A549 treated with dexamethasone at 1 μM for 4 hours (cell line): ENCODE results near the gene CDKN2B. TPM values are rescaled to one million over a fixed set of nuclear protein-coding genes. Genes with fewer than 3 reads are reported as not detected.

Experiments
- total RNA-seq: library from RNA; stranded (reverse); fragments of 200-300 nt; extraction: Qiagen RNA extraction; gene quantifications from 5 replicates; pipeline ENCODE4 v1.2.3, GENCODE V29; 2022

Gene CDKN2B
- total RNA-seq, result not detected in 5 replicates

DNA sequence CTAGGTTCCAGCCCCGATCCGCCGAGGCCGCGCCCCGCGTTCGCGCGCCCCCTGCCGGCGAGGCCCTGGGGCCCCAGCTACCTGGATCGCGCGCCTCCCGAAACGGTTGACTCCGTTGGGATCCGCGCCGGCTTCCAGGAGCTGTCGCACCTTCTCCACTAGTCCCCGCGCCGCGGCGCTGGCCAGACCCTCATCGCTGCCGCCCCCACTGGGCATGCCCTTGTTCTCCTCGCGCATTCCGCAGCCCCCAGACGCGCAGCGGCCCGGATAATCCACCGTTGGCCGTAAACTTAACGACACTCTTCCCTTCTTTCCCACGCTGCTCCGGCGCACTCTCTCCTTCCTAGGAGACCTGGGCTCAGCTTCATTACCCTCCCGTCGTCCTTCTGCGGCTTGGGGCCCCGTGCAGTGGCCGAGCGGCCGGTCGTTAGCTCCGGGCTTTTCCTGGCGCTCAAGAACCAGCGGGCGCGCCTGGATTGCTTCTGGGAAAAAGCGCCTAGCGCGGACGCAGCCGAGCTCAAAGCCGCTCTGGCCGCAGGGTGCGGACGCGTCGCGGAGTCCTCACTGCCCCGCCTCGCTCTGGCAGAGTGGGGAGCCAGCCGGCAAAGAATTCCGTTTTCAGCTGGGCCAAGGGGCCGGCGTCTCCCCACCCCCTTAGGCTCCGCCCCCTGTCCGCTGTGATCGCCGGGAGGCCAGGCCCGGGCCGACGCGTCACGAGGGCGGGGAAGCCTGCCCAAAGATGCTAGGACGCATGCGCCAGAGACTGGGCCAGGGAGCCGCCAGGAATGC lies at the start of gene CDKN2B:
Gene CDKN2B, minus strand, starts transcription at position 589 of the 789 bp plus-strand sequence. Its CDS starts 352 bp downstream, at position 237.

GRCh38 chr9:21994556-21995005 lies 14.5 kb downstream of the CDKN2B start, which contains the start of gene CDKN2B-AS1:
Gene CDKN2B-AS1 (plus strand): TSS chr9:21994791.

DNA sequence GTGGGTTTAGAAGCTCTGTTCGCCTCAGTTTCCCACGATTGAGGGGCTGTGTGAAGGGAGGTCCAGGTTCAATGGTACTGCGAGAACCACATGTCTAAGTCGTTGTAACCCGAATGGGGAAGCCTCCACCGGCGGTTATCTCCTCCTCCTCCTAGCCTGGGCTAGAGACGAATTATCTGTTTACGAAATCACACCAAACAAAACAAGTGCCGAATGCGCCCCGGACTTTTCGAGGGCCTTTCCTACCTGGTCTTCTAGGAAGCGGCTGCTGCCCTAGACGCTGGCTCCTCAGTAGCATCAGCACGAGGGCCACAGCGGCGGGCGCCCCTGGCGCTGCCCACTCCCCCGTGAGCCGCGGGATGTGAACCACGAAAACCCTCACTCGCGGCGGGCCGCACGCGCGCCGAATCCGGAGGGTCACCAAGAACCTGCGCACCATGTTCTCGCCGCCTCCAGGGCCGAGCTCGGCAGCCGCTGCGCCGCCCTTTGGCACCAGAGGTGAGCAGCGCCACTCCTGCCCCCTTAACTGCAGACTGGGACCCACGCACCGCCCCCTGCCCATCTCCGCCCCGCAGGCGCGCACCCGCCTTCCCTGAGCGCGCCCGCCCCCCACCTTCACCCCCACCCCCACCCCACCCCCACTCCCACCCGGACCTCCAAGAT lies 15.1 kb downstream of the CDKN2B start, which contains the start of gene CDKN2A:
Gene CDKN2A, minus strand, starts transcription at position 500 of the 663 bp plus-strand sequence.

Other genes starting within 250 kb of the CDKN2B start
- gene MTAP, start 206.7 kb downstream of the CDKN2B start, total RNA-seq, result 4.1 to 21.2 TPM (median 5.5 TPM) in 5 replicates
- gene CDKN2A, start 14.9 kb downstream of the CDKN2B start, total RNA-seq, result not detected in 5 replicates
- not detected in 5 replicates for gene CDKN2B-AS1, start 14.5 kb downstream of the CDKN2B start, total RNA-seq